ENCODE results near the gene VMA21. TPM values are rescaled to one million over a fixed set of nuclear protein-coding genes. Genes with fewer than 3 reads are reported as not detected.

Gene VMA21
- total and polyA plus RNA-seq, 10 of the 15 experiments (the other 5 are each of a cell fraction or from before 2014, with no cell fraction given), result 12.9 to 53.6 (median 41.5) TPM

DNA sequence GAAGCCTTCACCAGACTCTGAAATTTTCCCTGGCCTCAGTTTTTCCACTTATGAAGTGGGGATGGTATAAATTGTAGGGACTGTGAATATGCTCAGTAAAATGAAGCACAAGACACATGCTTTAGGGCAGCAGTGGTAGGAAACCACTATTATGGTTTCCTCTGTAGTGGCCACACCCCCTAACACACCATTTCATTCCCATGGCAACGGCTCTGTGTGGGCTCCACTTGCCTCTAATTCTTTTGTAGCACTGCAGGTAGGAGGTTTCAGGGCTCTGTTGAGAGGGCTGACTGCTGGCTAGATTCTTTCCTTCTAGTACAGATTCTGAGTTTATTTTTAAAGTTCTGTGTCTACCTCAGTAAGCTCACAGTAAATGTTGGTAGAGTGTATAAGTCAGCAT lies 3.5 kb upstream of the VMA21 start:
- in situ Hi-C loops (cut with MboI) (loop anchor here (10.0 to 25.0 kb wide), 2 partner anchors 61 to 606 kb away; no protein-coding TSS in a partner anchor), intact Hi-C loops (cut with micrococcal nuclease; ENCODE audit: unreplicated experiment) (no loop called here)
- no peak for TF ChIP-seq ZBTB33 (IDR thresholded peaks at IDR 0.05)
- no peak for TF ChIP-seq SMARCA5 (IDR thresholded peaks at IDR 0.05)
- TF ChIP-seq HDGF (IDR thresholded peaks at IDR 0.05), result no peak
- TF ChIP-seq RAD21 (IDR thresholded peaks at IDR 0.05; ENCODE audit: insufficient read depth, low read depth, low read length), result no peak
- 0 out of 2 replicates have a peak, but pooled peaks have one; percentile 15 for TF ChIP-seq RUNX3 (IDR thresholded peaks at IDR 0.05; ENCODE audit: low read length)
- TF ChIP-seq, protein P1, sequence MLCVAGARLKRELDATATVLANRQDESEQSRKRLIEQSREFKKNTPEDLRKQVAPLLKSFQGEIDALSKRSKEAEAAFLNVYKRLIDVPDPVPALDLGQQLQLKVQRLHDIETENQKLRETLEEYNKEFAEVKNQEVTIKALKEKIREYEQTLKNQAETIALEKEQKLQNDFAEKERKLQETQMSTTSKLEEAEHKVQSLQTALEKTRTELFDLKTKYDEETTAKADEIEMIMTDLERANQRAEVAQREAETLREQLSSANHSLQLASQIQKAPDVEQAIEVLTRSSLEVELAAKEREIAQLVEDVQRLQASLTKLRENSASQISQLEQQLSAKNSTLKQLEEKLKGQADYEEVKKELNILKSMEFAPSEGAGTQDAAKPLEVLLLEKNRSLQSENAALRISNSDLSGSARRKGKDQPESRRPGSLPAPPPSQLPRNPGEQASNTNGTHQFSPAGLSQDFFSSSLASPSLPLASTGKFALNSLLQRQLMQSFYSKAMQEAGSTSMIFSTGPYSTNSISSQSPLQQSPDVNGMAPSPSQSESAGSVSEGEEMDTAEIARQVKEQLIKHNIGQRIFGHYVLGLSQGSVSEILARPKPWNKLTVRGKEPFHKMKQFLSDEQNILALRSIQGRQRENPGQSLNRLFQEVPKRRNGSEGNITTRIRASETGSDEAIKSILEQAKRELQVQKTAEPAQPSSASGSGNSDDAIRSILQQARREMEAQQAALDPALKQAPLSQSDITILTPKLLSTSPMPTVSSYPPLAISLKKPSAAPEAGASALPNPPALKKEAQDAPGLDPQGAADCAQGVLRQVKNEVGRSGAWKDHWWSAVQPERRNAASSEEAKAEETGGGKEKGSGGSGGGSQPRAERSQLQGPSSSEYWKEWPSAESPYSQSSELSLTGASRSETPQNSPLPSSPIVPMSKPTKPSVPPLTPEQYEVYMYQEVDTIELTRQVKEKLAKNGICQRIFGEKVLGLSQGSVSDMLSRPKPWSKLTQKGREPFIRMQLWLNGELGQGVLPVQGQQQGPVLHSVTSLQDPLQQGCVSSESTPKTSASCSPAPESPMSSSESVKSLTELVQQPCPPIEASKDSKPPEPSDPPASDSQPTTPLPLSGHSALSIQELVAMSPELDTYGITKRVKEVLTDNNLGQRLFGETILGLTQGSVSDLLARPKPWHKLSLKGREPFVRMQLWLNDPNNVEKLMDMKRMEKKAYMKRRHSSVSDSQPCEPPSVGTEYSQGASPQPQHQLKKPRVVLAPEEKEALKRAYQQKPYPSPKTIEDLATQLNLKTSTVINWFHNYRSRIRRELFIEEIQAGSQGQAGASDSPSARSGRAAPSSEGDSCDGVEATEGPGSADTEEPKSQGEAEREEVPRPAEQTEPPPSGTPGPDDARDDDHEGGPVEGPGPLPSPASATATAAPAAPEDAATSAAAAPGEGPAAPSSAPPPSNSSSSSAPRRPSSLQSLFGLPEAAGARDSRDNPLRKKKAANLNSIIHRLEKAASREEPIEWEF (IDR thresholded peaks at IDR 0.05; ENCODE audit: insufficient replicate concordance, low read depth, low read length), result no peak
- TF ChIP-seq E2F4 (IDR thresholded peaks at IDR 0.05; ENCODE audit: low read depth, low read length), result no peak
- peak; percentile 55; the same call in 1 of the 2 replicates for TF ChIP-seq BMI1 (IDR thresholded peaks at IDR 0.05; ENCODE audit: borderline replicate concordance)
- TF ChIP-seq MXI1 (IDR thresholded peaks at IDR 0.05; ENCODE audit: low read depth, low read length), result peak; percentile 66
- H2AFZ ChIP-seq (ENCODE audit: control insufficient read depth, low read depth, low read length), result peak overlapping the region; percentile 12; the same call in 1 of the 2 replicates
- no peaks in the 10 kb centered on the region for H3K9me3 ChIP-seq (replicated peaks; ENCODE audit: control insufficient read depth, insufficient read depth, low read length)
- BruUV-seq (replicated peaks), result no TSS peak
- H3K27me3 ChIP-seq (replicated peaks in 1 of 2; ENCODE audit: control insufficient read depth in 2 of 2, insufficient read depth in 2 of 2, low read length in 1 of 2), result no peaks in the 10 kb centered on the region
- no peaks in the 10 kb centered on the region for H3K4me1 ChIP-seq (ENCODE audit: control insufficient read depth, insufficient read depth, low read length)
- POLR2A ChIA-PET, result no interaction called here
- peak; percentile 52 for ATAC-seq
- no peaks in the 10 kb centered on the region for H3K36me3 ChIP-seq (ENCODE audit: control insufficient read depth in 2 of 2, insufficient read depth in 2 of 2, low read length in 1 of 2)
- SMC1A ChIA-PET (ENCODE audit: uncharacterized antibody, unreplicated experiment), result no interaction called here
- no peak overlapping the region for H3K4me2 ChIP-seq (ENCODE audit: control insufficient read depth, insufficient read depth)
- no peak for FAIRE-seq
- DNase-seq (ENCODE audit: low read depth, low spot score), result no peak
- no peaks in the 10 kb centered on the region for H4K20me1 ChIP-seq (ENCODE audit: control insufficient read depth, insufficient read depth)
- no peak overlapping the region for H3K27ac ChIP-seq (ENCODE audit: control insufficient read depth, insufficient read depth)
- no peak overlapping the region for H3K9ac ChIP-seq (ENCODE audit: control insufficient read depth, insufficient read depth, low read length)
- H3K4me3 ChIP-seq, result no peak overlapping the region
- RAD21 ChIA-PET (ENCODE audit: unreplicated experiment), result no interaction called here
- H3K79me2 ChIP-seq (ENCODE audit: control insufficient read depth, insufficient read depth, low read length), result peaks cover 15% of the 10 kb centered on the region
- 9% methylated on average over 1 of the region's 1 CpG for WGBS (ENCODE audit: insufficient coverage, insufficient replicate concordance, low lambda C conversion rate, missing lambda C conversion rate)
- CTCF ChIA-PET, result no interaction called here

Measured in GM12878 (cell line).